HG03521 (cell line): ENCODE data around the gene PARP14.
"Not testable (repeated sequence)": the region's sequence is repeated elsewhere in the genome, so short reads cannot be mapped to it uniquely, and the experiment has no call there.

ENCODE experiments used
- ATAC-seq: cut with Tn5 transposase; IDR thresholded peaks from one replicate; pipeline ENCODE4 v1.9.1; 2021; ENCODE audit warnings: mild to moderate bottlenecking, moderate library complexity; ENCODE audit not compliant: unreplicated experiment

PARP14 gene, protein sequence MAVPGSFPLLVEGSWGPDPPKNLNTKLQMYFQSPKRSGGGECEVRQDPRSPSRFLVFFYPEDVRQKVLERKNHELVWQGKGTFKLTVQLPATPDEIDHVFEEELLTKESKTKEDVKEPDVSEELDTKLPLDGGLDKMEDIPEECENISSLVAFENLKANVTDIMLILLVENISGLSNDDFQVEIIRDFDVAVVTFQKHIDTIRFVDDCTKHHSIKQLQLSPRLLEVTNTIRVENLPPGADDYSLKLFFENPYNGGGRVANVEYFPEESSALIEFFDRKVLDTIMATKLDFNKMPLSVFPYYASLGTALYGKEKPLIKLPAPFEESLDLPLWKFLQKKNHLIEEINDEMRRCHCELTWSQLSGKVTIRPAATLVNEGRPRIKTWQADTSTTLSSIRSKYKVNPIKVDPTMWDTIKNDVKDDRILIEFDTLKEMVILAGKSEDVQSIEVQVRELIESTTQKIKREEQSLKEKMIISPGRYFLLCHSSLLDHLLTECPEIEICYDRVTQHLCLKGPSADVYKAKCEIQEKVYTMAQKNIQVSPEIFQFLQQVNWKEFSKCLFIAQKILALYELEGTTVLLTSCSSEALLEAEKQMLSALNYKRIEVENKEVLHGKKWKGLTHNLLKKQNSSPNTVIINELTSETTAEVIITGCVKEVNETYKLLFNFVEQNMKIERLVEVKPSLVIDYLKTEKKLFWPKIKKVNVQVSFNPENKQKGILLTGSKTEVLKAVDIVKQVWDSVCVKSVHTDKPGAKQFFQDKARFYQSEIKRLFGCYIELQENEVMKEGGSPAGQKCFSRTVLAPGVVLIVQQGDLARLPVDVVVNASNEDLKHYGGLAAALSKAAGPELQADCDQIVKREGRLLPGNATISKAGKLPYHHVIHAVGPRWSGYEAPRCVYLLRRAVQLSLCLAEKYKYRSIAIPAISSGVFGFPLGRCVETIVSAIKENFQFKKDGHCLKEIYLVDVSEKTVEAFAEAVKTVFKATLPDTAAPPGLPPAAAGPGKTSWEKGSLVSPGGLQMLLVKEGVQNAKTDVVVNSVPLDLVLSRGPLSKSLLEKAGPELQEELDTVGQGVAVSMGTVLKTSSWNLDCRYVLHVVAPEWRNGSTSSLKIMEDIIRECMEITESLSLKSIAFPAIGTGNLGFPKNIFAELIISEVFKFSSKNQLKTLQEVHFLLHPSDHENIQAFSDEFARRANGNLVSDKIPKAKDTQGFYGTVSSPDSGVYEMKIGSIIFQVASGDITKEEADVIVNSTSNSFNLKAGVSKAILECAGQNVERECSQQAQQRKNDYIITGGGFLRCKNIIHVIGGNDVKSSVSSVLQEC (N-terminal part only)

GRCh38 chr3:122680475-122681283, at the start of gene PARP14:
Gene PARP14, plus strand, starts transcription at chr3:122680839. Its CDS starts 45 bp downstream, at chr3:122680884.
- no peak for ATAC-seq

DNA sequence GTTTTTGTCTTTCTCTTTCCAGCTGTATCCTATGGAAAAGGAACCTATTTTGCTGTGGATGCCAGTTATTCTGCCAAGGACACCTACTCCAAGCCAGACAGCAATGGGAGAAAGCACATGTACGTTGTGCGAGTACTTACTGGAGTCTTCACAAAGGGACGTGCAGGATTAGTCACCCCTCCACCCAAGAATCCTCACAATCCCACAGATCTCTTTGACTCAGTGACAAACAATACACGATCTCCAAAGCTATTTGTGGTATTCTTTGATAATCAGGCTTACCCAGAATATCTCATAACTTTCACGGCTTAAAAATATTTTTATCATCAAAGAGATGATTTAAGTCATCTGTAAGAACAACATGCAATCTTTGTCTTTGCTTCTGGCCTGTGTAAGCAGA, 44.9 kb upstream of the PARP14 start:
- ATAC-seq: no peak

DNA sequence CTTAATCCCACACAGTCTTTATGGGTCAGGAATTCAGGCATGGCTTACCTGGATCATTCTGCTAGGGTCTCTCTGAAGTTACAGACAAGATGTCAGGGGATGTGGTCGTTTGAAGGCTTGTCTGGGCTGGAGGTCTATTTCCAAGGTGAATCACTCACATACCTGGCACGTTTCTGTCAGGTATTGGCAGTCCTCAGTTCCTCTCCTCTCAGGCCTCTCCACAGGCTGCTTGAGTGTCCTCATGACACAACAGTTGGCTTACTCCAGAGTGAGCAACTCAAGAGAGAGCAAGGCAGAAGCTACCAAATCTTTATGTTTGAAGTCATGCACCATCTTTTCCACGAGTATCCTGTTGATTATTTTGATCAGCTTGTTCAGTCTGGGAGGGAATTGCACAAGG, 43.9 kb upstream of the PARP14 start:
- ATAC-seq: no peak

DNA sequence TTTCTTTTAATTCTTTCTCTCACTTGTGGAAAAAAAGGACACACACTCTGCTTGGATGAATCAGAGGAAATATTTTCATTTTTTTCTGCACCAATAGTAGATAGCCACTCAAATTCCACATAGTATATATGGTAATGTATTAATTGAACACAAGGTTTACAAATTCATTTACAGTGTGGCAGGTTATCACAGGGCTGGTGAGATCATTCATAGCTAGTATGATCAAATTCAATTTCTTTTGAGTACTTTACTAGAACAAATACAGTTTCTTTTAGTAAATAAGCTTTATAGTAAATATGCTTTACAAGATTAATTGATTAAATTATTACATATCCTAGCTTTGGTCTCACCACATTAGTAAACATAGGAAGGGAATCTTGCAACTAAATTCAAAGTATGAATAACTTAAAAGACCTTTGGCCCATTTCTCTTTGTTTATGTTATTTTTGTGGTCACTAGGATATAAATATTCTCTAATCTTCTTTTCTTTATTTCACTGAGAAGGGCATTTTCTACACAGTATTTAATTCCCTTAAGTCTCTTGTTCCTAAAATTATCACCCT, 40.1 kb upstream of the PARP14 start:
- ATAC-seq: no peak

DNA sequence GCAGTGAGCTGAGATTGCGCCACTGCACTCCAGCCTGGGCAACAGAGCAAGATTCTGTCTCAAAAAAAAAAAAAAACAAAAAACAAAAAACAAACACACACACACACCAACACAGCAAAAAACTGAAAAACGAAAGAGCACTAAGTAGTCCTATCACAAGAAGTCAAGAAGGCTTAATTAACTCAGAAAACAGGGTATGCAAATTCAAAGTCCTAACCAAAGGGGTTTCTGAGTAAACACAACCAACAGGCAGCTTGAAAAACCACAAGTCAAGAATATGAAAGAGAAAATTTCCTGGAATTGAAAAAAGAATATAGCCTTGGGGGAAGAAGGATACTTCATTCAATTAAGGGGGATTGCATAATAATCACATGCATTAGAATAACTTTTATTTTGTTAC, 37.7 kb upstream of the PARP14 start:
- peak; percentile 68 for ATAC-seq

- ATAC-seq: no peak
Measured at GRCh38 chr3:122646146-122646988, 34.3 kb upstream of the PARP14 start.

DNA sequence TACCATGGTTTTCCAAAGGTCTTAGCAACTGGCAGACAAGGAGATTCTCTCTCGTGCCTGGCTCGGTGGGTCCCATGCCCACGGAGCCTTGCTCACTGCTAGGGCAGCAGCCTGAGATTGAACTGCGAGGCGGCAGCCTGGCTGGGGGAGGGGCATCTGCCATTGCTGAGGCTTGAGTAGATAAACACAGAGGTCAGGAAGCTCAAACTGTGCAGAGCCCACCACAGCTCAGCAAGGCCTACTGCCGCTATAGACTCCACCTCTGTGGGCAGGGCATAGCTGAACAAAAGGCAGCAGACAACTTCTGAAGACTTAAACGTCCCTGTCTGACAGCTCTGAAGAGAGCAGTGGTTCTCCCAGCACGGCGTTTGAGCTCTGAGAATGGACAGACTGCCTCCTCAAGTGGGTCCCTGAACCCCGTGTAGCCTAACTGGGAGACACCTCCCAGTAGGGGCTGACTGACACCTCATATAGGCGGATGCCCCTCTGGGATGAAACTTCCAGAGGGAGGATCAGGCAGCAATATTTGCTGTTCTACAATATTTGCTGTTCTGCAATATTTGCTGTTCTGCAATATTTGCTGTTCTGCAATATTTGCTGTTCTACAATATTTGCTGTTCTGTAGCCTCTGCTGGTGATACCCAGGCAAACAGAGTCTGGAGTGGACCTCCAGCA, 29.3 kb upstream of the PARP14 start:
- not testable (repeated sequence) for ATAC-seq

- ATAC-seq: not testable (repeated sequence)
Measured at GRCh38 chr3:122651962-122652361, 28.7 kb upstream of the PARP14 start.

GRCh38 chr3:122658336-122658735, 22.3 kb upstream of the PARP14 start:
- not testable (repeated sequence) for ATAC-seq

DNA sequence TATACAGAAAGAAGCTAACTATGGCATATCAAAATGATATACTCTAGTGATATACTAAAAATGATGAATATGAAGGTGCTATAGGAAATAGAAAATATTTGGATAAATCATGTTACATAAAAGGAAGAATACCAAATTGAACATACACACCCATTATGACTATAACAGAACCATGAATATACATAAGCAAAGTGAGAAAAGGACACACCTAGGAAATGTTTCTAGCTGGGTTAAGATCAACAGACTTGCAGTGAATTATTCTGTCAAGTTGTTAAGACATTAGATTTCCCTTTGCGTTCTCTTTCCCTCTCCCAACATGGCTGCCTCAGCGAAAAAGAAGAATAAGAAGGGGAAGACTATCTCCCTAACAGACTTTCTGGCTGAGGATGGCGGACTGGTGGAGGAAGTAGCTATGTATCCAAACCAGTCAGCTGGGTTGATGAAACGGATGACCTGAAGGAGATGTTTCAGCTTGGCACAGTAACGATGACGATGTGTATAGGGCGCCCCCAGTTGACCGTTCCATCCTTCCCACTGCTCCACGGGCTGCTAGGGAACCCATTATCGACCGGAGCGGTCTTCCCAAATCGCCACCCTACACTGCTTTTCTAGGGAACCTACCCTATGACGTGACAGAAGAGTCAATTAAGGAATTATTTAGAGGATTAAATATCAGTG, 20.2 kb upstream of the PARP14 start:
- ATAC-seq: no peak

DNA sequence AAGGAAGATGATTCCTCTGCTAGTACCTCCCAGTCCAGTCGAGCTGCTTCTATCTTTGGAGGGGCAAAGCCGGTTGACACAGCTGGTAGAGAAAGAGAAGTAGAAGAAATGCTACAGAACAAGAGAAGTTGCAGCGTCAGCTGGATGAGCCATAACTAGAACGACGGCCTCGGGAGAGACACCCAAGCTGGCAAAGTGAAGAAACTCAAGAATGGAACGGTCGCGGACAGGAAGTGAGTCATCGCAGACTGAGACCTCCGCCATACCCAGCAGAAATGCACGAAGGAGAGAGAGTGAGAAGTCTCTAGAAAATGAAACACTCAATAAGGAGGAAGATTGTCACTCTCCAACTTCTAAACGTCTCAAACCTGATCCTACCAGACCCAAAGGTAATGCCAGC, 19.0 kb upstream of the PARP14 start:
- no peak for ATAC-seq

- no peak for ATAC-seq
Measured at GRCh38 chr3:122662505-122662904, 18.1 kb upstream of the PARP14 start.

DNA sequence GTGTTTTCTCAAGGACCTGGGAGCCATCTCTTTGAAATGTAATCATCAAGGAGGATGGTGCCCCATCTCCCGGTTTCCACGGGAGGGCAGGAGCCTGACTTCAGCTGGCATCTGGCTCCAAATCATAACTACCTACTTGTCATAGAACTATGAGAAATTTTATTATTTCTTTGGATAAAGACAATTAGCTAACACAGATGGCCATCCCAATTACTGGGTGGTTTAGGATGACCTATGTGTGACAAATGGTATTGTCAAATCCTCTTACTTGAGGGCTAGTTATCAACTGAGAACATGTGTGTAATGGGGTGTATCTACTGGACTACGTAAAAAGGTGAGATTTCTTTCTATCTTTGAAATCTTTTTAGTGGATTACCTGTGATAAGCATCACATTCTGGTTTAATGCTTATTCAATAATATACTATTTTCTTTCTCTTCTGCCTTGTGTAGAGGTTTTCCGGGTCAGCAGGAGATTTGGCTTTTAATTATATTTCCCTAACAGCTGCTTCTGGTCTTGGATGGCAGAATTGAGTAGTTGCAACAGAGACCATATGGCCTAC, 15.3 kb upstream of the PARP14 start:
- ATAC-seq: no peak

DNA sequence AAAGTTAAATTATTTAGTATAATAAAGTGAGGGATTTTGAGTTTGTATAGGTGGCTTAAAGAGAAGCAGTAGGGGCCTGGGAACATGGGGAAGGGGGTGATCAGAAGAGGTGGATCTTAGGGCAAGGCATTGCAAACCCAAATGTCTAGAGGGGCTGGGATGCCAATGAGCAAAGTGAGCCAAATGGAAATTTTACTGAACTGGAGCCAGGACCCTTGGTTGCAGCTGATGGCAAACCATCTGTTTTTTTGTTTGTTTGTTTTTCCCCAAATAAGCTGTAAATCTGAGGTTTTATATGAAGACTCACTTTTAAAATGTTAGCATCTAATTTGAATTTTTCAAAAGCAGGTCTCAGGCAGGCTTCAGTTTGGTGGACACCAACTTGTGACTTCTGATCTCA, 14.8 kb upstream of the PARP14 start:
- no peak for ATAC-seq

- ATAC-seq: peak; percentile 71
Measured at GRCh38 chr3:122668930-122669730, 11.5 kb upstream of the PARP14 start.

- no peak for ATAC-seq
Measured at GRCh38 chr3:122671553-122671952, 9.1 kb upstream of the PARP14 start.

DNA sequence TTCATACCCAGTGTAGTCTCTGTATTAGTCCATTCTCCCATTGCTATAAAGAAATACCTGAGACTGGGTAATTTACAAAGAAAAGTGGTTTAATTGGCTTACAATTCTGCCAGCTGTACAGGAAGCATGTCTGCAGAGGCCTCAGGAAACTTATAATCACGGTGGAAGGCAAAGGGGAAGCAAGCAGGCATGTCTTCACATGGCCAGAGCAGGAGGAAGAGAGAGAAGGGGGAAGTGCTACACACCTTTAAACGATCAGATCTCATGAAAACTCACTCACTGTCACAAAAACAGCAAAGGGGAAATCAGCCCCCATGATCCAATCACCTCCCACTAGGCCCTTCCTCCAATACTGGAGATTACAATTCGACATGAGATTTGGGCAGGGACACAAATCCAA, 6.3 kb upstream of the PARP14 start:
- ATAC-seq: no peak
